A549 (cell line): ENCODE data around the gene ERI2. TPM values are rescaled to one million over a fixed set of nuclear protein-coding genes. Genes with fewer than 3 reads are reported as not detected.
A peak's percentile ranks its signal among the peaks of the same experiment; 100 is the strongest.
"Not testable (repeated sequence)": the region's sequence is repeated elsewhere in the genome, so short reads cannot be mapped to it uniquely, and the experiment has no call there.

Experiments used
- ATAC-seq, 2 experiments: fragments of 200-7000 bp in 1 of 2; fragments of >200 bp in 1 of 2; cut with Nextera tagmentation in 1 of 2; cut with Tn5 transposase in 1 of 2; 3 replicates each; pipeline versions ENCODE4 v1.8.0 to v1.9.1; 2018 to 2020; ENCODE audit warnings: mild to moderate bottlenecking in 1 of 2, moderate library complexity in 1 of 2
- CTCF ChIA-PET: fragments of 300-600 bp; sonication (Branson Sonifier 250); formaldehyde crosslinking; extraction: SDS; loops from one replicate; lab custom pipeline; 2021; ENCODE audit warnings: antibody characterized with exemption, inconsistent platforms; lab: Yijun Ruan, JAX
- POLR2A ChIA-PET: fragments of 350-600 bp; formaldehyde crosslinking; extraction: SDS; loops from one replicate; lab custom pipeline; 2021; ENCODE audit warnings: antibody characterized with exemption, inconsistent platforms; lab: Yijun Ruan, JAX
- DNase-seq, 2 experiments: peaks; one replicate each; pipeline versions ENCODE4 v3.0.0 to v3.0.0-alpha.2; 2011 to 2016; ENCODE audit warnings: low read depth in 1 of 2, low spot score in 1 of 2
- FAIRE-seq: peaks from 2 replicates; lab custom pipeline; 2011; peaks lifted over from hg19 to GRCh38; lab: Jason Lieb, UNC
- H3K27ac ChIP-seq, 2 experiments: fragments of >200 bp; sonication (Bioruptor Twin); formaldehyde crosslinking; 3 replicates each; pipeline ENCODE4 v1.5.1; 2016 to 2017
- H3K4me1 ChIP-seq: fragments of >200 bp; sonication (Bioruptor Twin); formaldehyde crosslinking; 3 replicates; pipeline ENCODE4 v1.6.1; 2016
- H3K4me2 ChIP-seq: fragments of >200 bp; sonication (Bioruptor Twin); formaldehyde crosslinking; 3 replicates; pipeline ENCODE4 v1.6.1; 2016
- H3K4me3 ChIP-seq: fragments of >200 bp; sonication (Bioruptor Twin); formaldehyde crosslinking; 3 replicates; pipeline ENCODE4 v1.5.1; 2016
- H3K9me3 ChIP-seq: fragments of >200 bp; sonication (Bioruptor Twin); formaldehyde crosslinking; 3 replicates; pipeline ENCODE4 v1.6.1; 2016
- CEBPB ChIP-seq, 2 experiments: fragments of >200 bp in 1 of 2; sonication (Bioruptor Twin) in 1 of 2; formaldehyde crosslinking in 1 of 2; IDR thresholded peaks; 2 replicates each; pipeline ENCODE4 v1.6.1; 2012 to 2016
- CHD2 ChIP-seq: fragments of 150-350 bp; IDR thresholded peaks from 2 replicates; pipeline ENCODE4 v1.6.1; 2014; ENCODE audit warnings: low read length; ENCODE audit not compliant: partially characterized antibody
- EHF ChIP-seq: fragments of 250-450 bp; sonication (Bioruptor Pico); IDR thresholded peaks from 2 replicates; pipeline ENCODE4 v1.5.0; 2020; ENCODE audit warnings: mild to moderate bottlenecking
- EHMT2 ChIP-seq: fragments of 200-600 bp; sonication (generic); IDR thresholded peaks from 2 replicates; pipeline ENCODE4 v1.6.1; 2016; ENCODE audit warnings: antibody characterized with exemption, low read depth, mild to moderate bottlenecking, moderate library complexity
- FOSB ChIP-seq: fragments of 250-450 bp; sonication (Bioruptor Pico); IDR thresholded peaks from 2 replicates; pipeline ENCODE4 v1.5.0; 2020; ENCODE audit warnings: mild to moderate bottlenecking, moderate library complexity
- HDAC2 ChIP-seq: fragments of 200-600 bp; sonication (generic); IDR thresholded peaks from 2 replicates; pipeline ENCODE4 v1.6.1; 2016
- HEYL ChIP-seq: fragments of 250-450 bp; sonication (Bioruptor Pico); IDR thresholded peaks from 2 replicates; pipeline ENCODE4 v1.8.0; 2021; ENCODE audit warnings: mild to moderate bottlenecking, moderate library complexity
- HOXA7 ChIP-seq: fragments of 250-450 bp; sonication (Bioruptor Pico); IDR thresholded peaks from 2 replicates; pipeline ENCODE4 v1.5.0; 2020; ENCODE audit warnings: mild to moderate bottlenecking, moderate library complexity
- HOXB5 ChIP-seq: fragments of 250-450 bp; sonication (Bioruptor Pico); IDR thresholded peaks from 2 replicates; pipeline ENCODE4 v1.5.0; 2020; ENCODE audit warnings: mild to moderate bottlenecking, moderate library complexity
- KDM5A ChIP-seq: fragments of 200-600 bp; sonication (generic); IDR thresholded peaks from 2 replicates; pipeline ENCODE4 v1.6.1; 2016; ENCODE audit warnings: antibody characterized with exemption, mild to moderate bottlenecking
- MYC ChIP-seq: IDR thresholded peaks from 2 replicates; pipeline ENCODE4 v1.6.1; 2012; ENCODE audit warnings: mild to moderate bottlenecking, inconsistent platforms, low read length, improper control_type of control experiment, borderline replicate concordance
- NFE2L2 ChIP-seq: fragments of 150-350 bp; conservative IDR thresholded peaks from 2 replicates; pipeline ENCODE4 v1.6.1; 2014; ENCODE audit warnings: low read length
- NR3C1 ChIP-seq: fragments of >200 bp; sonication (Bioruptor Twin); formaldehyde crosslinking; IDR thresholded peaks from 3 replicates; pipeline ENCODE4 v1.6.1; 2017
- POLR2A ChIP-seq: IDR thresholded peaks from 2 replicates; pipeline ENCODE4 v1.6.1; 2012; ENCODE audit warnings: mild to moderate bottlenecking, low read length
- ZFP36 ChIP-seq: fragments of 450-650 bp; IDR thresholded peaks from 2 replicates; pipeline ENCODE4 v1.6.1; 2014; ENCODE audit warnings: borderline replicate concordance; ENCODE audit not compliant: partially characterized antibody
- WGBS: methylation state at CpG from one replicate; pipeline ENCODE4 v1.1.6; 2017; ENCODE audit errors: missing lambda C conversion rate; 5-methylcytosine and 5-hydroxymethylcytosine counted together
- polyA plus RNA-seq, 4 experiments: library from polyadenylated mRNA; depleted of rRNA in 3 of 4; stranded (reverse); fragments of >200 nt; fragmentation: RNase III in 1 of 4; extraction: RNeasy Plus Mini Kit Qiagen cat#74134 plus additional on column Dnase treatment in 1 of 4; gene quantifications; 2 replicates in 3 of 4; 3 replicates in 1 of 4; pipeline ENCODE4 v1.2.3, GENCODE V29; 2011 to 2017
- TF ChIP-seq, protein P1 (sequence below): fragments of 250-450 bp; sonication (Bioruptor Pico); IDR thresholded peaks from 2 replicates; pipeline ENCODE4 v1.5.0; 2020; ENCODE audit warnings: low read depth, mild to moderate bottlenecking, moderate library complexity
- TF ChIP-seq, protein P2 (sequence below): IDR thresholded peaks from 2 replicates; pipeline ENCODE4 v1.6.1; 2012
- TF ChIP-seq, protein P3 (sequence below): fragments of >200 bp; sonication (Bioruptor Twin); formaldehyde crosslinking; IDR thresholded peaks from 2 replicates; pipeline ENCODE4 v1.6.1; 2016
- TF ChIP-seq, protein P4 (sequence below): fragments of >200 bp; sonication (Bioruptor Twin); formaldehyde crosslinking; IDR thresholded peaks from 3 replicates; pipeline ENCODE4 v1.5.1; 2016
- TF ChIP-seq, protein P5 (sequence below): IDR thresholded peaks from 2 replicates; pipeline ENCODE4 v1.6.1; 2012; ENCODE audit warnings: low read depth, borderline replicate concordance

Gene ERI2
- polyA plus RNA-seq, 2 of the 4 experiments (the other 2 are of a cell fraction) = 15.9 to 25.1 TPM

DNA sequence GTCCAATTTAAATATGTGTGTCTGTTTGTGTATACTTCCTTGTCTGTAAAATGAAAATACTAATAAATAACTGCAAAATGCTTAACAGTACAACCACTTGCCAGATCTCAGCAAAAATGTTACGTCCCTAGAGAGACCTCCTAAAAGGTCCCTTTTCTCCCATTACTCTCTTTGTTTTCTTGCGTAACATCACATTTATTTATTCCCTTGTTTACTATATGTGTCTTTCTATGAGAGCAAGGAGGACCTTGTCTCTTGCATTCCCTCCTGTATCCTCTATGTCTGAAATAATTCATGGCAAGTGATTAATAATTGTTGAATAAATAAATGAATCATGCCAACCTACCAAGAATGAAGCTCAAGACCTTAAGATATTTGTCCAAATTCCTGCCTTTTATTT, 40.5 kb downstream of the ERI2 start (continued):
- no peak for TF ChIP-seq POLR2A

DNA sequence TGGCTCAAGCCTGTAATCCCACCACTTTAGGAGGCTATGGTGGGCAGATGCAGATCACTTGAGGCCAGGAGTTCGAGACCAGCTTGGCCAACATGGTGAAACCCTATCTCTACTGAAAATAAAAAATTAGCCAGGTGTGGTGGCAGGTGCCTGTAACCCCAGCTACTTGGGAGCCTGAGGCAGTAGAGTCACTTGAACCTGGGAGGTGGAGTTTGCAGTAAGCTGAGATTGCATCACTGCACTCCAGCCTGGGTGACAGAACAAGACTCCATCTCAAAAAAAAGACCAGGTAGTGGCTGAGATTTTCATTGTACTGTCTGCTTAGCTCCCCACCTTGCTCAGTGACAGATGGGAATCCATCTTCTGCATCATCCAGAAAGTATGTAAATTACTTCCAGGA, 41.8 kb downstream of the ERI2 start:
- WGBS = 43% methylated on average over 1 of the region's 1 CpG
- CTCF ChIA-PET = interaction anchor here (1.6 kb wide), 1 partner anchor 12 kb away, joined by 5 read pairs; no protein-coding TSS in a partner anchor

DNA sequence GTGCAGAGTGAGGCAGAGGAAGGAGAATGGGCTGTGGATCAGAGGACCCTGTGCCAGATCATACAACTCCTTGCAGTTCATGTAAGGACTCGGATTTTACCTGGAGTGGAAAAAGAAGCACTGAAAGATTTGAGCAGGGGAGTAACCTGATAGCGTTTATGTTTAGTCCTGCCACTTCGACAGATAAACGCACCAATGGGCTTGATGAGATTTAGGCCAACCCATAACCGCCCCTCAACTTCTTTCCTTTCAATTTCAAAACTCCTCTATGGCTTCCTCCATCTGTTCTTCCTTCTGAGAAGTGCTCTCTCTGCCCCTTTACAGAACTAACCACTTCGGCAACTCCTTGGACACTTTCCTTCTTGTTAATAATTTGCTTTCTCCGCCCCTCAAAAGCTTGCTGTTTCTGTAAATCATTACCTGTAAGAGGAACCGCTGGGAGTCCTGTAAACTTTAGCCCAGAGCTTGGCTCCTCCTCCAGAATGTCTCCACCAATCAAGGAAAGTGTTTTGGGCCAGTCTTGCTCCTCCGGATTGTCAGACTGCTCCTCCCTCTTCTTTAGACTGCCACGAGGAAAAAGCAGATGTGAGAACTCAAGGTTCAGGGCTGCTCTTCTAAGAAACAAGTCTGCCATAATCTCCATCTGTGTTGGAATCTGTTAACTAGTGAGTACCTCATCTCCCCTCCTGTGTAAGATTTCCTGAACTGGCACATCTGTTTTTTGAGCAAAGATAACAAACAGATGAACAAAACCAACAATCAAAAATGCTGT, 42.6 kb downstream of the ERI2 start, which contains the start of gene ACSM3:
Gene ACSM3 (plus strand): TSS at position 554 of the 772 bp plus-strand sequence. CDS start 6,021 bp downstream, outside the sequence.
- Histone ChIP-seq H3K4me1 (peaks cover 20% of the 10 kb centered on the region; the same call in 2 of the 3 replicates), H3K9me3 (peaks cover 11% of the 10 kb centered on the region), H3K27ac (peak within 1 kb of the TSS; percentile 49 to 71), H3K4me2 (peak within 1 kb of the TSS; percentile 84), H3K4me3 (peak within 1 kb of the TSS; percentile 34)
- ATAC-seq (peak; percentile 100), DNase-seq (peak; percentile 85 to 92), FAIRE-seq (peak; percentile 95)
- ChIA-PET POLR2A (interaction anchor here (1.0 to 1.4 kb wide), 2 partner anchors 22 to 43 kb away, joined by 3 to 6 read pairs; partner anchors contain the start of genes ERI2, REXO5 and THUMPD1), CTCF (no interaction called here)
- 2% methylated on average over 10 of the region's 10 CpGs for WGBS
- TF ChIP-seq, protein P1, sequence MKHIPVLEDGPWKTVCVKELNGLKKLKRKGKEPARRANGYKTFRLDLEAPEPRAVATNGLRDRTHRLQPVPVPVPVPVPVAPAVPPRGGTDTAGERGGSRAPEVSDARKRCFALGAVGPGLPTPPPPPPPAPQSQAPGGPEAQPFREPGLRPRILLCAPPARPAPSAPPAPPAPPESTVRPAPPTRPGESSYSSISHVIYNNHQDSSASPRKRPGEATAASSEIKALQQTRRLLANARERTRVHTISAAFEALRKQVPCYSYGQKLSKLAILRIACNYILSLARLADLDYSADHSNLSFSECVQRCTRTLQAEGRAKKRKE = no peak
- TF ChIP-seq HDAC2 = no peak
- TF ChIP-seq, protein P2, sequence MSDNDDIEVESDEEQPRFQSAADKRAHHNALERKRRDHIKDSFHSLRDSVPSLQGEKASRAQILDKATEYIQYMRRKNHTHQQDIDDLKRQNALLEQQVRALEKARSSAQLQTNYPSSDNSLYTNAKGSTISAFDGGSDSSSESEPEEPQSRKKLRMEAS = peak; percentile 68
- no peak for TF ChIP-seq FOSB (CRISPR knock-in tag)

More for the DNA sequence above, 41.8 kb downstream of the ERI2 start:
- Histone ChIP-seq H3K9me3 (peaks cover 11% of the 10 kb centered on the region), H3K4me1 (peaks cover 20% of the 10 kb centered on the region; the same call in 2 of the 3 replicates), H3K27ac (peak overlapping the region in 1 of 2 experiments; percentile 62; a peak in 3 of 6 replicates), H3K4me2 (peak overlapping the region; percentile 84)
- POLR2A ChIA-PET = interaction anchor here (1.4 kb wide), 1 partner anchor 23 kb away, joined by 6 read pairs; the partner anchor contains the start of gene THUMPD1
- ATAC-seq, DNase-seq, FAIRE-seq, H3K4me3 ChIP-seq: not testable (repeated sequence)

DNA sequence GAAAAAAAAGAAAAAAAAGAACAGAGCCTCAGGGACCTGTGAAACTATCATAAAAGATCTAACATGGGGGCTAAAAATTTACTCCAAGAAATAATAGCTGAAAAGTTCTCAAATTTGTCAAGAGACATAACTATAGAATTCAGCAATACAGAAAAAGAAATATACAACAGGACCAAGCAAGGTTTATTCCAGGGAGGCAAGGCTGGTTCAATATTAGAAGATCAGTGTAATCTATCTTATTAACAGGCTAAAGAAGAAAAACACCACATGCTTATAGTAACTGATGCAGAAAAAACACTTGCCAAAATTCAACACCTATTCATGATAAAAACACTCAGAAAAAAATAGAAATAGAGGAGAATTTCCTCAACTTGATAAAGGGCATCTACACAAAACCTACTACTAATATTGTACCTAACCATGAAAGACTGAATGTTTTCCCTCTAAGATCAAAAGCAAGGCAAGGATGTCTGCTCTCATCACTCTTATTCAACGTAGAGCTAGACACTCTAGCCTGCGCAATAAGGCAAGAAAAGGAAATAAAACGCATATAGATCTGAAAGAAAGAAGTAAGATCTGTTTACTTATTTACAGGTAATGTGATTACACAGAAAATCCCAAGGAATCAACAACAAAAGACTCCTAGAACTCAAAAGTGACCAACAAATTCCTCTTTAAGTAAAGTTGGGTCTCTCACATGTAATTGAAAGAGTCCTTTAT, 43.7 kb downstream of the ERI2 start:
- CTCF ChIA-PET = no interaction called here

DNA sequence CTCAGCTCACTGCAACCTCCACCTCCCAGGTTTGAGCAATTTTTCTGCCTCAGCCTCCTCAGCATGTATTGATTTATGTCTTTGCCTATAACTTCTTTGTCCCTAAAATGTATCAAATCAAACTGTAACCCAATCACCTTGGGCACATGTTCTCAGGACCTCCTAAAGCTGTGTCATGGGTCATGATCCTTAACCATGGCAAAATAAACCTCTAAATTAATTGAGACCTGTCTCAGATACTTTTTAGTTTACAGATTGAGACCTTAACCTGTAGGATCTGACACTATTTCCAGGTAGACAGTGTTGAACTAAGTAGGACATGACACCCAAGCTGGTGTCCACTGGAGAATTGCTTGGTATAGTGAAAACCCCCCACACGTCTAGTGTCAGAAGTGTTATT, 45.1 kb downstream of the ERI2 start:
- TF ChIP-seq NFE2L2 (no peak), FOSB (CRISPR knock-in tag) (no peak), NR3C1 (no peak), MYC (no peak), CEBPB (IDR thresholded peaks at IDR 0.05) (no peak), ZFP36 (no peak), CHD2 (no peak), HOXA7 (CRISPR knock-in tag) (no peak), EHMT2 (no peak), HOXB5 (CRISPR knock-in tag) (no peak), HEYL (no peak)
- TF ChIP-seq, protein P3, sequence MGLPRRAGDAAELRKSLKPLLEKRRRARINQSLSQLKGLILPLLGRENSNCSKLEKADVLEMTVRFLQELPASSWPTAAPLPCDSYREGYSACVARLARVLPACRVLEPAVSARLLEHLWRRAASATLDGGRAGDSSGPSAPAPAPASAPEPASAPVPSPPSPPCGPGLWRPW = no peak
- TF ChIP-seq, protein P4, sequence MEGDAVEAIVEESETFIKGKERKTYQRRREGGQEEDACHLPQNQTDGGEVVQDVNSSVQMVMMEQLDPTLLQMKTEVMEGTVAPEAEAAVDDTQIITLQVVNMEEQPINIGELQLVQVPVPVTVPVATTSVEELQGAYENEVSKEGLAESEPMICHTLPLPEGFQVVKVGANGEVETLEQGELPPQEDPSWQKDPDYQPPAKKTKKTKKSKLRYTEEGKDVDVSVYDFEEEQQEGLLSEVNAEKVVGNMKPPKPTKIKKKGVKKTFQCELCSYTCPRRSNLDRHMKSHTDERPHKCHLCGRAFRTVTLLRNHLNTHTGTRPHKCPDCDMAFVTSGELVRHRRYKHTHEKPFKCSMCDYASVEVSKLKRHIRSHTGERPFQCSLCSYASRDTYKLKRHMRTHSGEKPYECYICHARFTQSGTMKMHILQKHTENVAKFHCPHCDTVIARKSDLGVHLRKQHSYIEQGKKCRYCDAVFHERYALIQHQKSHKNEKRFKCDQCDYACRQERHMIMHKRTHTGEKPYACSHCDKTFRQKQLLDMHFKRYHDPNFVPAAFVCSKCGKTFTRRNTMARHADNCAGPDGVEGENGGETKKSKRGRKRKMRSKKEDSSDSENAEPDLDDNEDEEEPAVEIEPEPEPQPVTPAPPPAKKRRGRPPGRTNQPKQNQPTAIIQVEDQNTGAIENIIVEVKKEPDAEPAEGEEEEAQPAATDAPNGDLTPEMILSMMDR = no peak
- TF ChIP-seq, protein P5, sequence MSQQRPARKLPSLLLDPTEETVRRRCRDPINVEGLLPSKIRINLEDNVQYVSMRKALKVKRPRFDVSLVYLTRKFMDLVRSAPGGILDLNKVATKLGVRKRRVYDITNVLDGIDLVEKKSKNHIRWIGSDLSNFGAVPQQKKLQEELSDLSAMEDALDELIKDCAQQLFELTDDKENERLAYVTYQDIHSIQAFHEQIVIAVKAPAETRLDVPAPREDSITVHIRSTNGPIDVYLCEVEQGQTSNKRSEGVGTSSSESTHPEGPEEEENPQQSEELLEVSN = no peak
- Histone ChIP-seq H3K27ac (no peak overlapping the region), H3K4me2 (no peak overlapping the region), H3K9me3 (peaks cover 11% of the 10 kb centered on the region), H3K4me1 (peaks cover 20% of the 10 kb centered on the region; the same call in 2 of the 3 replicates), H3K4me3 (no peak overlapping the region)
- CTCF ChIA-PET = no interaction called here
- 57% methylated on average over 1 of the region's 1 CpG for WGBS
- ATAC-seq = no peak
- POLR2A ChIA-PET = no interaction called here
- no peak for DNase-seq
- FAIRE-seq = no peak

More for the DNA sequence above, 43.7 kb downstream of the ERI2 start:
- no peak for DNase-seq
- peak overlapping the region; percentile 84; the same call in 1 of the 3 replicates for H3K4me2 ChIP-seq
- H3K9me3 ChIP-seq = peaks cover 11% of the 10 kb centered on the region
- peaks cover 20% of the 10 kb centered on the region; the same call in 2 of the 3 replicates for H3K4me1 ChIP-seq
- no peak for ATAC-seq
- no peak for TF ChIP-seq HEYL
- TF ChIP-seq EHF (CRISPR knock-in tag) = no peak
- no peak for TF ChIP-seq KDM5A
- TF ChIP-seq, all 56 proteins: peak for 0
- 88% methylated on average over 3 of the region's 3 CpGs for WGBS
- H3K4me3 ChIP-seq = no peak overlapping the region
- FAIRE-seq = peak; percentile 36
- POLR2A ChIA-PET = no interaction called here
- no peak overlapping the region for H3K27ac ChIP-seq
